HEK293 (cell line): ENCODE measurements around the gene MVK.

Experiments
- CTCF ChIA-PET: fragments of 350-600 bp; formaldehyde crosslinking; extraction: SDS; loops from one replicate; lab custom pipeline; 2021; ENCODE audit warnings: antibody characterized with exemption; lab: Yijun Ruan, JAX
- POLR2A ChIA-PET: fragments of 300-600 bp; formaldehyde crosslinking; extraction: SDS; loops from one replicate; lab custom pipeline; 2020; ENCODE audit warnings: antibody characterized with exemption, inconsistent platforms; lab: Yijun Ruan, JAX
- H3K27ac ChIP-seq: fragments of 200-500 bp; sonication (Bioruptor generic); 2 replicates; pipeline ENCODE4 v1.5.1; 2014; ENCODE audit warnings: low read depth, low read length, control low read depth, inconsistent platforms; ENCODE audit errors: extremely low read depth
- H3K36me3 ChIP-seq, 2 experiments: fragments of 200-500 bp in 1 of 2; sonication (Bioruptor generic) in 1 of 2; 1 replicate in 1 of 2; 2 replicates in 1 of 2; pipeline ENCODE4 v1.5.1; 2014 to 2017; ENCODE audit warnings: inconsistent platforms in 2 of 2, low read length in 2 of 2; ENCODE audit not compliant: control insufficient read depth in 2 of 2, insufficient read depth in 1 of 2
- H3K4me1 ChIP-seq: fragments of 200-500 bp; sonication (Bioruptor generic); 2 replicates; pipeline ENCODE4 v1.5.1; 2014; ENCODE audit warnings: mild to moderate bottlenecking, low read length, inconsistent platforms; ENCODE audit not compliant: control insufficient read depth, insufficient read depth
- H3K4me3 ChIP-seq: 2 replicates; pipeline ENCODE4 v1.5.1; 2011; ENCODE audit warnings: low read depth, mild to moderate bottlenecking, control low read depth, low read length, moderate library complexity
- H3K9me3 ChIP-seq: fragments of 200-500 bp; sonication (Bioruptor generic); 2 replicates; pipeline ENCODE4 v1.5.1; 2014; ENCODE audit warnings: low read depth, low read length, inconsistent platforms; ENCODE audit not compliant: control insufficient read depth, insufficient read depth
- EGR2 ChIP-seq: fragments of 450-650 bp; formaldehyde crosslinking; IDR thresholded peaks from 2 replicates; pipeline ENCODE4 v1.5.1; 2016; ENCODE audit warnings: low read depth, missing biosample characterization, missing genetic modification characterization
- GLI2 ChIP-seq: fragments of 450-650 bp; formaldehyde crosslinking; IDR thresholded peaks from 2 replicates; pipeline ENCODE4; 2017; ENCODE audit warnings: missing biosample characterization, missing genetic modification characterization, low read depth, borderline replicate concordance
- GLIS1 ChIP-seq: fragments of 450-650 bp; formaldehyde crosslinking; IDR thresholded peaks from 2 replicates; pipeline ENCODE4 v1.5.1; 2016; ENCODE audit warnings: missing biosample characterization, missing genetic modification characterization
- RBAK ChIP-seq: fragments of 450-650 bp; formaldehyde crosslinking; IDR thresholded peaks from 2 replicates; pipeline ENCODE4 v1.5.1; 2016; ENCODE audit warnings: missing biosample characterization, missing genetic modification characterization
- SCRT1 ChIP-seq: fragments of 450-650 bp; formaldehyde crosslinking; IDR thresholded peaks from 2 replicates; pipeline ENCODE4 v1.5.1; 2016; ENCODE audit warnings: missing biosample characterization, missing genetic modification characterization, borderline replicate concordance
- SCRT2 ChIP-seq: fragments of 450-650 bp; formaldehyde crosslinking; IDR thresholded peaks from 2 replicates; pipeline ENCODE4 v1.5.1; 2016; ENCODE audit warnings: missing biosample characterization, missing genetic modification characterization
- ZBTB17 ChIP-seq: fragments of 450-650 bp; formaldehyde crosslinking; IDR thresholded peaks from 2 replicates; pipeline ENCODE4 v1.5.1; 2016; ENCODE audit warnings: missing biosample characterization, missing genetic modification characterization
- ZFP3 ChIP-seq: fragments of 450-650 bp; formaldehyde crosslinking; IDR thresholded peaks from 2 replicates; pipeline ENCODE4 v1.5.1; 2016; ENCODE audit warnings: low read depth, missing biosample characterization, missing genetic modification characterization
- ZNF112 ChIP-seq: fragments of 450-650 bp; formaldehyde crosslinking; IDR thresholded peaks from 2 replicates; pipeline ENCODE4 v1.5.0; 2017; ENCODE audit warnings: missing biosample characterization, missing genetic modification characterization
- ZNF148 ChIP-seq: fragments of 450-650 bp; formaldehyde crosslinking; IDR thresholded peaks from 2 replicates; pipeline ENCODE4 v1.5.0; 2017; ENCODE audit warnings: missing biosample characterization, missing genetic modification characterization, borderline replicate concordance
- ZNF24 ChIP-seq: fragments of 450-650 bp; formaldehyde crosslinking; IDR thresholded peaks from 2 replicates; pipeline ENCODE4 v1.5.1; 2016; ENCODE audit warnings: missing biosample characterization, missing genetic modification characterization
- ZNF26 ChIP-seq: fragments of 450-650 bp; formaldehyde crosslinking; IDR thresholded peaks from 2 replicates; pipeline ENCODE4 v1.5.1; 2016; ENCODE audit warnings: missing biosample characterization, missing genetic modification characterization
- ZNF266 ChIP-seq: fragments of 450-650 bp; formaldehyde crosslinking; IDR thresholded peaks from 2 replicates; pipeline ENCODE4 v1.5.1; 2016; ENCODE audit warnings: missing biosample characterization, missing genetic modification characterization, low read depth
- ZNF518A ChIP-seq: fragments of 450-650 bp; formaldehyde crosslinking; conservative IDR thresholded peaks from 2 replicates; pipeline ENCODE4 v1.5.1; 2016; ENCODE audit warnings: low read depth, missing biosample characterization, missing genetic modification characterization
- ZNF521 ChIP-seq: fragments of 450-650 bp; formaldehyde crosslinking; IDR thresholded peaks from 2 replicates; pipeline ENCODE4 v1.5.1; 2017; ENCODE audit warnings: missing biosample characterization, mild to moderate bottlenecking, missing genetic modification characterization
- ZNF560 ChIP-seq: fragments of 450-650 bp; formaldehyde crosslinking; IDR thresholded peaks from 2 replicates; pipeline ENCODE4 v1.5.1; 2017; ENCODE audit warnings: missing biosample characterization, missing genetic modification characterization, borderline replicate concordance
- ZNF677 ChIP-seq: fragments of 450-650 bp; IDR thresholded peaks from 2 replicates; pipeline ENCODE4 v1.5.0; 2018; ENCODE audit warnings: missing biosample characterization, mild to moderate bottlenecking, missing genetic modification characterization, moderate library complexity
- ZNF76 ChIP-seq: fragments of 450-650 bp; formaldehyde crosslinking; IDR thresholded peaks from 2 replicates; pipeline ENCODE4; 2016; ENCODE audit warnings: low read depth, missing biosample characterization, missing genetic modification characterization, borderline replicate concordance
- ZNF785 ChIP-seq: fragments of 450-650 bp; formaldehyde crosslinking; IDR thresholded peaks from 2 replicates; pipeline ENCODE4 v1.5.1; 2016; ENCODE audit warnings: missing biosample characterization, missing genetic modification characterization
- ZNF791 ChIP-seq: fragments of 450-650 bp; formaldehyde crosslinking; IDR thresholded peaks from 2 replicates; pipeline ENCODE4 v1.5.1; 2016; ENCODE audit warnings: missing biosample characterization, missing genetic modification characterization

The MVK gene

GRCh38 chr12:109557805-109558204 lies 15.8 kb upstream of the MVK start:
- Histone ChIP-seq H3K36me3 (peaks cover 0 to 8% of the 10 kb centered on the region in 2 experiments; a peak in 1 of 3 replicates), H3K27ac (no peak overlapping the region), H3K9me3 (no peaks in the 10 kb centered on the region), H3K4me3 (no peak overlapping the region), H3K4me1 (no peaks in the 10 kb centered on the region)
- POLR2A ChIA-PET = no interaction called here
- TF ChIP-seq ZBTB17 (no peak), SCRT2 (tag by site-specific recombination) (0 out of 2 replicates have a peak, but pooled peaks have one; percentile 13), EGR2 (no peak)
- CTCF ChIA-PET = interaction anchor here (0.5 to 0.9 kb wide), 2 partner anchors 130 to 154 kb away, joined by 4 read pairs; no protein-coding TSS in a partner anchor

- Histone ChIP-seq H3K9me3 (no peaks in the 10 kb centered on the region), H3K4me3 (no peak overlapping the region), H3K27ac (no peak overlapping the region), H3K4me1 (no peaks in the 10 kb centered on the region), H3K36me3 (peaks cover 0 to 16% of the 10 kb centered on the region in 2 experiments; a peak in 1 of 3 replicates)
- ChIA-PET POLR2A (no interaction called here), CTCF (interaction anchor here (0.5 to 2.0 kb wide), 3 partner anchors 41 to 155 kb away, joined by 4 to 6 read pairs (median 4); no protein-coding TSS in a partner anchor)
- TF ChIP-seq ZNF521 (tag by site-specific recombination) = no peak
Observed at GRCh38 chr12:109558374-109559199, 15.0 kb upstream of the MVK start.

GRCh38 chr12:109559200-109559505 lies 14.4 kb upstream of the MVK start:
- TF ChIP-seq ZNF560 (tag by site-specific recombination) (no peak), ZFP3 (tag by site-specific recombination) (no peak), ZNF112 (no peak), ZNF26 (no peak), ZNF791 (tag by site-specific recombination) (no peak), SCRT1 (no peak), ZNF518A (tag by site-specific recombination) (no peak), ZNF266 (no peak), ZNF148 (no peak), ZNF677 (tag by site-specific recombination) (no peak), RBAK (no peak), GLIS1 (no peak), ZNF24 (tag by site-specific recombination) (no peak), ZNF785 (no peak), ZNF76 (tag by site-specific recombination) (no peak), GLI2 (no peak)
- Histone ChIP-seq H3K4me1 (no peaks in the 10 kb centered on the region), H3K4me3 (no peak overlapping the region), H3K36me3 (peaks cover under 1 to 22% of the 10 kb centered on the region in 2 experiments; a peak in 2 of 3 replicates), H3K27ac (no peak overlapping the region), H3K9me3 (no peaks in the 10 kb centered on the region)
- POLR2A ChIA-PET = no interaction called here
- CTCF ChIA-PET = interaction anchor here (2.0 kb wide), 1 partner anchor 41 kb away, joined by 6 read pairs; no protein-coding TSS in a partner anchor
